Measurements from ENCODE around the gene FCN3.

Gene FCN3

GRCh38 chr1:27341525-27342252 lies 32.9 kb downstream of the FCN3 start, which contains the start of gene SYTL1:
Gene SYTL1, plus strand, starts transcription at chr1:27342022. Its CDS starts 3,313 bp downstream, at chr1:27345335.
- peak; percentile 76 for DNase-seq (ENCODE audit: low read depth)

GRCh38 chr1:27339213-27339612 lies 35.4 kb downstream of the FCN3 start:
- DNase-seq (ENCODE audit: low read depth), result no peak

- no peak for DNase-seq (ENCODE audit: low read depth)
Observed at GRCh38 chr1:27338751-27339150, 35.9 kb downstream of the FCN3 start.

- no peak for DNase-seq (ENCODE audit: low read depth)
Observed at GRCh38 chr1:27336756-27337155, 37.9 kb downstream of the FCN3 start.

GRCh38 chr1:27335506-27336422 lies 38.9 kb downstream of the FCN3 start:
- no peak for DNase-seq (ENCODE audit: low read depth)

GRCh38 chr1:27333717-27334279 lies 40.8 kb downstream of the FCN3 start:
- no peak for DNase-seq (ENCODE audit: low read depth)

GRCh38 chr1:27332536-27333281 lies 41.9 kb downstream of the FCN3 start:
- DNase-seq (ENCODE audit: low read depth), result peak; percentile 55

- DNase-seq (ENCODE audit: low read depth), result no peak
Observed at GRCh38 chr1:27331922-27332321, 42.7 kb downstream of the FCN3 start.

- DNase-seq (ENCODE audit: low read depth), result no peak
Observed at GRCh38 chr1:27331426-27331825, 43.2 kb downstream of the FCN3 start.

GRCh38 chr1:27330786-27331185 lies 43.8 kb downstream of the FCN3 start:
- no peak for DNase-seq (ENCODE audit: low read depth)

- no peak for DNase-seq (ENCODE audit: low read depth)
Observed at GRCh38 chr1:27327964-27328363, 46.7 kb downstream of the FCN3 start.

GRCh38 chr1:27325286-27325685 lies 49.3 kb downstream of the FCN3 start:
- DNase-seq (ENCODE audit: low read depth), result no peak

GRCh38 chr1:27322569-27323240 lies 51.9 kb downstream of the FCN3 start:
- no peak for DNase-seq (ENCODE audit: low read depth)

GRCh38 chr1:27321813-27322568 lies 52.6 kb downstream of the FCN3 start, which contains the start of gene TMEM222:
Gene TMEM222, plus strand, starts transcription at chr1:27322163. Its CDS starts 35 bp downstream, at chr1:27322198.
- peak; percentile 96 for DNase-seq (ENCODE audit: low read depth)
